ENCODE results near the gene CERCAM. TPM values are rescaled to one million over a fixed set of nuclear protein-coding genes. Genes with fewer than 3 reads are reported as not detected.
A peak's percentile ranks its signal among the peaks of the same experiment; 100 is the strongest.

CERCAM gene
- total and polyA plus RNA-seq, 4 donors: 1.1 to 2.9 (median 1.8) TPM

- 4% methylated on average over 48 of the region's 48 CpGs for WGBS
- peak; percentile 82 for DNase-seq (ENCODE audit: low spot score)
- no peaks in the 10 kb centered on the region for H3K9me3 ChIP-seq (ENCODE audit: control insufficient read depth in 4 of 4, low read length in 3 of 4)
- TF ChIP-seq GABPA (IDR thresholded peaks at IDR 0.05 in 1 of 2, conservative IDR thresholded peaks at IDR 0.05 in 1 of 2) (no peak), MAX (IDR thresholded peaks at IDR 0.05) (no peak), FOXA2 (IDR thresholded peaks at IDR 0.05) (no peak), ATF3 (IDR thresholded peaks at IDR 0.05) (no peak), YY1 (IDR thresholded peaks at IDR 0.05) (no peak), NR2F2 (IDR thresholded peaks at IDR 0.05) (no peak), FOXA1 (IDR thresholded peaks at IDR 0.05) (no peak), HNF4G (IDR thresholded peaks at IDR 0.05) (no peak), JUND (IDR thresholded peaks at IDR 0.05) (no peak), HNF4A (conservative IDR thresholded peaks at IDR 0.05) (no peak), TAF1 (conservative IDR thresholded peaks at IDR 0.05) (no peak), RAD21 (IDR thresholded peaks at IDR 0.05) (no peak)
- H3K4me3 ChIP-seq (ENCODE audit: low read depth in 1 of 3, low read length in 3 of 3): peak overlapping the region; percentile 88
- peaks cover 2 to 9% (median 6%) of the 10 kb centered on the region in 4 donors for H3K4me1 ChIP-seq (ENCODE audit: control insufficient read depth in 4 of 4, insufficient read depth in 4 of 4, low read length in 3 of 4)
- peaks cover 0 to 19% (median 11%) of the 10 kb centered on the region in 4 donors for H3K36me3 ChIP-seq (ENCODE audit: control insufficient read depth in 4 of 4, insufficient read depth in 3 of 4, low read depth in 1 of 4, low read length in 3 of 4)
- H3K27me3 ChIP-seq (ENCODE audit: control insufficient read depth in 4 of 4, insufficient read depth in 4 of 4, low read length in 3 of 4): no peaks in the 10 kb centered on the region
- H3K27ac ChIP-seq (ENCODE audit: low read depth in 1 of 2, low read length in 2 of 2): peak overlapping the region; percentile 67 to 75
- H3K9ac ChIP-seq (ENCODE audit: low read depth in 1 of 2, low read length in 2 of 2): peak overlapping the region in 1 of 2 donors; percentile 74
Measured at GRCh38 chr9:128456613-128457061, 36.0 kb downstream of the CERCAM start.

DNA sequence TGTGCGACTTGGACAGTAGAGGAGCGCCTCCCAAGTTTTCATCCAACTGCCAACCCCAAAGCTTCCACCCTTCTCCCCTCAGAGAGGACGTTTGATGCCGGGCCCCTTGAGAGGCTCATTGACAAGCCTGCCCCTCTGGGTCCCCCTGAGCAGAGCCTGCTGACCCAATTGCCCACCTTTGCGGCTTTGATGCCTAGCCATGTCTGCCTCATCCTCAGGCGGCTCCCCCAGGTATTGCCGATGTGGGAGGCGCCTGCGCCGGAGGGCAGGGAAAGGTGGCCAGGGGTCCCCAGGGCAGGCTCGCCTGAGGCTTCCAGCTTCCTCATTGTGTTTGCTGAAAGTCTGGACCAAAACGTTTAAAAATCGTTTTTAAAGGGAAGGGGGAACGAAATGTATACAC, 36.5 kb downstream of the CERCAM start:
- Histone ChIP-seq H3K4me3 (ENCODE audit: low read depth in 1 of 3, low read length in 3 of 3) (peak overlapping the region in 2 of 3 donors; percentile 88), H3K27me3 (ENCODE audit: control insufficient read depth in 4 of 4, insufficient read depth in 4 of 4, low read length in 3 of 4) (no peaks in the 10 kb centered on the region), H3K9ac (ENCODE audit: low read depth in 1 of 2, low read length in 2 of 2) (no peak overlapping the region), H3K4me1 (ENCODE audit: control insufficient read depth in 4 of 4, insufficient read depth in 4 of 4, low read length in 3 of 4) (peaks cover 2 to 9% (median 6%) of the 10 kb centered on the region in 4 donors), H3K9me3 (ENCODE audit: control insufficient read depth in 4 of 4, low read length in 3 of 4) (no peaks in the 10 kb centered on the region), H3K36me3 (ENCODE audit: control insufficient read depth in 4 of 4, insufficient read depth in 3 of 4, low read depth in 1 of 4, low read length in 3 of 4) (peaks cover 0 to 20% (median 11%) of the 10 kb centered on the region in 4 donors), H3K27ac (ENCODE audit: low read depth in 1 of 2, low read length in 2 of 2) (no peak overlapping the region)
- 62% methylated on average over 14 of the region's 14 CpGs for WGBS
- TF ChIP-seq FOXA2 (IDR thresholded peaks at IDR 0.05) (no peak), EGR1 (IDR thresholded peaks at IDR 0.05; ENCODE audit: low read depth in 2 of 2) (no peak), SP1 (IDR thresholded peaks at IDR 0.05) (no peak), RAD21 (IDR thresholded peaks at IDR 0.05) (no peak), RXRA (IDR thresholded peaks at IDR 0.05) (no peak), JUND (IDR thresholded peaks at IDR 0.05) (no peak), HNF4G (IDR thresholded peaks at IDR 0.05) (no peak), ZBTB33 (IDR thresholded peaks at IDR 0.05) (no peak), ATF3 (IDR thresholded peaks at IDR 0.05) (no peak), REST (IDR thresholded peaks at IDR 0.05) (no peak), FOXA1 (IDR thresholded peaks at IDR 0.05) (no peak), TAF1 (conservative IDR thresholded peaks at IDR 0.05) (no peak), HNF4A (conservative IDR thresholded peaks at IDR 0.05) (no peak), CTCF (IDR thresholded peaks at IDR 0.05; ENCODE audit: low read depth, low read length, missing input control) (no peak)
- no peak for DNase-seq (ENCODE audit: low spot score)

Measured in liver (tissue), 9 donors.